ACC112 (cell line): ENCODE data around the gene ZNF513.

Source experiments
- H2AFZ ChIP-seq: fragments of 200-600 bp; sonication (generic); one replicate; pipeline ENCODE4 v1.6.0; 2017; ENCODE audit warnings: antibody characterized with exemption, low read length; ENCODE audit not compliant: unreplicated experiment
- H3K27ac ChIP-seq: fragments of 200-600 bp; sonication (generic); 2 replicates; pipeline ENCODE4 v1.5.1; 2014; ENCODE audit warnings: low read depth, mild to moderate bottlenecking, antibody characterized with exemption, low read length, moderate library complexity
- H3K27me3 ChIP-seq: fragments of 200-600 bp; sonication (generic); 2 replicates; pipeline ENCODE4 v1.6.1; 2014; ENCODE audit warnings: mild to moderate bottlenecking, antibody characterized with exemption, low read length, moderate library complexity, mixed read lengths; ENCODE audit not compliant: insufficient read depth
- H3K36me3 ChIP-seq: fragments of 200-600 bp; sonication (generic); 2 replicates; pipeline ENCODE4 v1.6.1; 2016; ENCODE audit warnings: mild to moderate bottlenecking, antibody characterized with exemption, low read length, moderate library complexity, mixed read lengths; ENCODE audit not compliant: insufficient read depth
- H3K4me1 ChIP-seq: fragments of 200-600 bp; sonication (generic); one replicate; pipeline ENCODE4 v1.6.1; 2016; ENCODE audit warnings: low read length, mixed read lengths; ENCODE audit not compliant: insufficient read depth, unreplicated experiment, control insufficient read depth
- H3K4me3 ChIP-seq: fragments of 200-600 bp; sonication (generic); 2 replicates; pipeline ENCODE4 v1.5.1; 2014; ENCODE audit warnings: mild to moderate bottlenecking, low read depth, low read length
- H3K79me2 ChIP-seq: fragments of 200-600 bp; sonication (generic); one replicate; pipeline ENCODE4 v1.6.0; 2016; ENCODE audit warnings: low read length; ENCODE audit not compliant: control insufficient read depth, unreplicated experiment, insufficient read depth

The ZNF513 gene

DNA sequence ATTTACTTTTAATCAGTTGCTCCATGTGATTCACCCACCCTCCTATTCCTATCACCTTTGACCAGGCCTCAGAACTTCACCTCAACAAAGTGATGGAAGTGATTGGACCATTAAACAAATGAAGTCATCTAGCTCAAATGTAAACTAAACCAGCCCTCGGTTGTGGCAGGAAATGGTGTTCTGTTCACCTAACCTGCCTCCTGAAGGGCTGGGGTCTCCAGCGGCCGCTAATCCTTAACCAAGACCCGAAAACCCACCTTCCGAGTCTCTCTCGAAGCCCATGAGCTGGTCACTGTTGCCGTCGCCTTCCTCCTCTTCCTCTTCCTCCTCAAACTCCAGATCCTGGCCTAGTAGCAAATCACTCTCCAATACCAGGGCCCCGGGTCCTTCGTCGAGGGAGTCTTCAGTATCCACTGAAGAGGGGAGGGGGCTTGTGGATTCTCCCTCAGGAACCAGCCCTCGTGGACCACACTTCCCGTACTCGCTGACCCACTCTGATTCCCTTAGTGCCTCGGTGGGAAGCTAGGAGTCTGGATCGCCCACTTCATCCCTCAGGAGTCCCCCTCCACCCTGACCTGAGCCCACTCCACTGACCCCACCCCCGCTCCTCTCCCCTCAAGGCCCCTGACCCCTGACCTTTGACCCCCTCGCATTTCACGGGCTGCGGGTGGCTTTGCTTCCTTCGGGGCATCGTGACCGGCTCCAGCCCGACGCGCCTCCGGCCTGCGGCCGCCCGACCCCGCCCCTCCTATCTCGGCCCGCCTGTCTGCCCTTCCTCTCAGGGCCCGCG, 503 bp downstream of the ZNF513 start:
- peaks cover 16% of the 10 kb centered on the region for H3K79me2 ChIP-seq
- peak overlapping the region; percentile 80 for H3K4me3 ChIP-seq
- no peaks in the 10 kb centered on the region for H3K27me3 ChIP-seq
- peaks cover 13% of the 10 kb centered on the region; the same call in 1 of the 2 replicates for H3K36me3 ChIP-seq
- H3K27ac ChIP-seq = peak overlapping the region; percentile 82
- H2AFZ ChIP-seq = no peak overlapping the region
- H3K4me1 ChIP-seq = peaks cover 21% of the 10 kb centered on the region

DNA sequence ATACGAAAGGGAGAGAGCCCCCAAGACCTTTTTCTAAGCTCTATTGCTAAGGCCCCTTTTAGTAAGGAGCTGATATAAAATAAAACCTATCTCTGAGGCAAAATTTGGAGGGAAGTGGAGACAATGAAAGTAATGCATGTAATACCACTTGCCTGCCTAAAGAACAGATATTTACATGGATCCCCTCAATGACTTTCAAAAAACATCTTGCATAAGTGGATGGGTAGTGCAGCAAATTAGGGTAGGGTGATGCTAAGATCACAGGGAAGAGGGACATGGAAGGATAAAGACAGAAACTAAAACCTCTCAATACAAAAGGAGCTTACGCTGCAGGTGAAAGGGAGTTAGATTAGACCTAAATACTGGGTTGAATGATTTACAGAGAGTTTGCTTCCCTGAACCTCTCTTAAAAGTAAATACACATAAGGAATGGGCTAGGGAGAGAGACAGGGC, 1.1 kb downstream of the ZNF513 start:
- H3K4me1 ChIP-seq = peaks cover 21% of the 10 kb centered on the region
- no peaks in the 10 kb centered on the region for H3K27me3 ChIP-seq
- peak overlapping the region; percentile 82 for H3K27ac ChIP-seq
- no peak overlapping the region for H2AFZ ChIP-seq
- peak overlapping the region; percentile 80 for H3K4me3 ChIP-seq
- peaks cover 16% of the 10 kb centered on the region for H3K79me2 ChIP-seq
- H3K36me3 ChIP-seq = peaks cover 14% of the 10 kb centered on the region; the same call in 1 of the 2 replicates

DNA sequence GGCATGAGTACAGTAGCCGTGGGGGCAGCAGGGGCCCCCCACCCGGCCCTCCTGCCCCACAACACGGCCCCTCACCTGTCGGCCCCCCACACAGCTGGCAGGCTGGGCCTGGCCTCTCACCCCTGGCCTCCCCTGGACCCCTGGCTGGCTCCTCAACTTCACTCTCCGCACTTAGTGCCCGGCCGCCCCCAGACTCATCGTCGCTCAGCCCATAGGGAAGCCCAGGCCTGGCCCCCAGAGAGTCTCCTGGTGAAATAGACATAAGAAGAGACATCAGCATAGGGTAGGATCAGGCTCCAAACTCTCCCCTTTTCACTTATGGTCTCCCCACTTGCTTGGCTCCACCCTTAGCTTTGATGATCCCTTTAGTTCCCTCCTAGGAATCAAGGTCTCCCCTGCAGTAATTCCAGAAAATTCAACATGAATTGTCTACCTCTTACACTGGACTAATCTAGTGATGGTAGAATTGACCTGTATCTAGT, 1.7 kb downstream of the ZNF513 start:
- Histone ChIP-seq H3K27me3 (no peaks in the 10 kb centered on the region), H3K4me3 (peak overlapping the region; percentile 80), H2AFZ (no peak overlapping the region), H3K36me3 (peaks cover 15% of the 10 kb centered on the region; the same call in 1 of the 2 replicates), H3K27ac (peak overlapping the region; percentile 82), H3K79me2 (peaks cover 16% of the 10 kb centered on the region), H3K4me1 (peaks cover 21% of the 10 kb centered on the region)

DNA sequence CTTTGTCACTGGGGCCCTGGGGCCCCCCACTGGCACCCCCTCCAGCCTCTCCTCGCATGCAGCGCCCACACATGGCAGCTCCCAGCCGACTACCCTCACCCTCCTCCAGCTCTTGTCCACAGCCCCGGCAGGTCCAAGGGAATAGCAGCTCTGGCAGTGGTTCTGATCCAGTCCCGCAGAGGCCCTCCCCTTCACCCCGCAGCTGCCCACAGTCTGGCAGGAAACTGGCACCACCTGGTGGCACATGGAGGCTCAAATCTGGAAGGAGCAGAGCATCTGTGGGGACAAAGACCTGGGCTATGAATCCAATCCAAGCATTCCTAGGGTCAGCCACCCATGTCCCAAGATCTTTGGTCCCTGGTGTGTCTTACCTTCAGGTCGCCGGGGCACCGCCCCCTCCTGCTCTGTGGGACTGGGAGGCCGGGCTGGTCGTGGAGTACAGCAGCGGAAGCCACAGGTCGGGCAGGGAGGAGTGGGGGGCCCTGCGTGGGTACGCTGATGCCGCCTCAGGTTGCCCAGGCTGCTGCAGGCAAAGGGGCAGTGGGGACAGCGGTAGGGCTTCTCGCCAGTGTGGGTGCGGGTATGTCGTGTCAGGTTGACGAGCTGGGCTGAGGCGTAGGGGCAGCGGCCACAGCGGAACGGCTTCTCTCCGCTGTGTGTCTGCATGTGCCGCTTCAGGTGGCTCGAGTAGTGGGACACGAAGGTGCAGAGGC, 2.3 kb downstream of the ZNF513 start:
- no peak overlapping the region for H2AFZ ChIP-seq
- peaks cover 16% of the 10 kb centered on the region for H3K79me2 ChIP-seq
- H3K27ac ChIP-seq = no peak overlapping the region
- H3K4me3 ChIP-seq = no peak overlapping the region
- H3K4me1 ChIP-seq = peaks cover 21% of the 10 kb centered on the region
- peaks cover 18% of the 10 kb centered on the region; the same call in 1 of the 2 replicates for H3K36me3 ChIP-seq
- H3K27me3 ChIP-seq = no peaks in the 10 kb centered on the region

DNA sequence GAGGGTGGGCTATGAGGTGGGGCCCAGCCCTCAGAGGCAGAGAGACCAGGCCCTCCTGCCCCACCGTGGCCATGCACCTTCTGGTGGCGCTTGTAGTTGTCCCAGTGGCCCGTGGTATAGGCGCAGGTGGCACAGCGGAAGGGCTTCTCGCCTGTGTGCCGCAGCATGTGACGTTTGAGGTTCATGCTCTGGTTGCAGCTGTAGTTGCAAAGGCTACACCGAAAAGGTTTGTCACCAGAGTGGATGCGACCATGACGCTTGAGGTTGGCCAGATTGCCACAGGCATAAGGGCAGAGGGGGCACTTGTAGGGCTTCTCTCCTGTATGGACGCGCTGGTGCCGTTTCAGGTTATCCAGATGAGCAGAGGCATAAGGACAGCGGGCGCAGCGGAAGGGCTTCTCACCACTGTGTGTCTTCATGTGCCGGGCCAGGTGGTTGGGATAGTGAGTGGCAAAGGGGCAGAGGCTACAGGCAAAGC, 2.9 kb downstream of the ZNF513 start:
- H3K4me3 ChIP-seq = no peak overlapping the region
- H3K27ac ChIP-seq = no peak overlapping the region
- no peak overlapping the region for H2AFZ ChIP-seq
- H3K4me1 ChIP-seq = peaks cover 25% of the 10 kb centered on the region
- peaks cover 21% of the 10 kb centered on the region for H3K79me2 ChIP-seq
- peaks cover 21% of the 10 kb centered on the region for H3K36me3 ChIP-seq
- H3K27me3 ChIP-seq = no peaks in the 10 kb centered on the region

DNA sequence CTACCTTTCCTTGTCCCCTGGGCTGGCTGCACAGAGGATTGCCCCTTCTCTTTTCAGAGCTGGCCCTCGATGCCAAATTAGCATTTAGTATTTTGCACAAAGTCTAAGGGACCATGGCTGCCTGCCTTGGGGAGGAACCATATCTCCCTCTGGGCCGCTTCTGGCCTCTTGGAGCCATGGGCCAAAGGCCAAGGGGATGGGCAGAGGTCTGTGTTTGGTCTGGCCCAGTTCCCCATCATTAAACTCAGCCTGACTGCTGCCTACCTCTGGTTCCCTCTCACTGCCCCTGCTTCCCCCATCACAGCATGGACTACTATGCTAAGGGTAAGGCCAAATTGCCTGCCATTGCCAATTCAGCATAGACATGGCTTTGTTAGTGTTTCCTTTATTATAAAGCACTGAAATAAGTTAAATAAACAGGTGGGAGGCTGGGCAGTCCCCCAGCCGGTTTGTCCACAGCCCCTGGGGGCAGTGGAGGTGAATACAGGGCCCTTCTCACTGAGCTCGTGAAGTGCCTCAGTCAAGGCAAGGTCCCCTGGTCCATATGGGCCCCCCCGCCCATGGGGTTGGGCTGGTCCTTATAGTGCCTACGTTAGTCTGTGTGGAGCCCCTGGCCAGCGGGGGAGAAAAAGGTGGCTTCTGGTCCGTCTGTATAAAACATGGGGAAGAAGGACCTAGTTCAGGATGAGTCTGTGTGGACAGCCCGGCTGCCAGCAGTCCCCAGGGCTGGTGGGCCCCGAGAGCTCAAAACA, 3.5 kb downstream of the ZNF513 start:
- Histone ChIP-seq H3K27me3 (no peaks in the 10 kb centered on the region), H3K4me3 (no peak overlapping the region), H3K79me2 (peaks cover 27% of the 10 kb centered on the region), H3K4me1 (peaks cover 32% of the 10 kb centered on the region), H3K27ac (no peak overlapping the region), H3K36me3 (peaks cover 18% of the 10 kb centered on the region), H2AFZ (no peak overlapping the region)

DNA sequence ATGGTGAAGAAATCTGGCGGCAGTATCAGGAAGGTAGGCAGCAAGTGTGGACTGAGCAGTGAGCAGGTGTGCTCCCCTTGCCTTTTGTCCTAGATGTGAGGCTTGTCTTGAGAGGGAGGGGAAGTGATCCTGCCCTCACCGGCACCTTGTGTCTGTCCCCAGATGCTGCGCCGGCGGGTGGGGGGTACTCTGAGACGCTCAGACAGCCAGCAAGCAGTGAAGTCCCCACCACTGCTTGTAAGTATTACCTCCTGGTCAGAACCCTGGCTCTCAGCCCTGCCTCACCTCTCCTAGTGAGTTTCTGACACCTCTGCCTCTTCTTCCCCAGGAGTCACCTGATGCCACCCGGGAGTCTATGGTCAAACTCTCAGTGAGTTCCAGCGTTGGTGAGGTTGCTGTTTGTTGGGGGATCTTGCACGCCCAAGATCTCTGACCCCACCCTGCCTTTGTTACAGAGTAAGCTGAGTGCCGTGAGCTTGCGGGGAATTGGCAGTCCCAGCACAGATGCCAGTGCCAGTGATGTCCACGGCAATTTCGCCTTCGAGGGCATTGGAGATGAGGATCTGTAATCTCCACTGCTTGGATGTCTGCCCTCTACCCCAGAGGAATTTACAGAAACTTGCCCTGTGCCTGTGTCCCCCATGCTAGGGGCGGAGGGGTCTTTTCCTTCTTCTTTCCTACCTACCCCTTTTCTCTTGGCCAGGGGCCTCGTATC, 4.2 kb downstream of the ZNF513 start:
- Histone ChIP-seq H3K36me3 (peaks cover 17% of the 10 kb centered on the region), H3K27ac (no peak overlapping the region), H3K4me3 (no peak overlapping the region), H3K79me2 (peaks cover 35% of the 10 kb centered on the region), H2AFZ (no peak overlapping the region), H3K4me1 (peaks cover 33% of the 10 kb centered on the region), H3K27me3 (no peaks in the 10 kb centered on the region)

DNA sequence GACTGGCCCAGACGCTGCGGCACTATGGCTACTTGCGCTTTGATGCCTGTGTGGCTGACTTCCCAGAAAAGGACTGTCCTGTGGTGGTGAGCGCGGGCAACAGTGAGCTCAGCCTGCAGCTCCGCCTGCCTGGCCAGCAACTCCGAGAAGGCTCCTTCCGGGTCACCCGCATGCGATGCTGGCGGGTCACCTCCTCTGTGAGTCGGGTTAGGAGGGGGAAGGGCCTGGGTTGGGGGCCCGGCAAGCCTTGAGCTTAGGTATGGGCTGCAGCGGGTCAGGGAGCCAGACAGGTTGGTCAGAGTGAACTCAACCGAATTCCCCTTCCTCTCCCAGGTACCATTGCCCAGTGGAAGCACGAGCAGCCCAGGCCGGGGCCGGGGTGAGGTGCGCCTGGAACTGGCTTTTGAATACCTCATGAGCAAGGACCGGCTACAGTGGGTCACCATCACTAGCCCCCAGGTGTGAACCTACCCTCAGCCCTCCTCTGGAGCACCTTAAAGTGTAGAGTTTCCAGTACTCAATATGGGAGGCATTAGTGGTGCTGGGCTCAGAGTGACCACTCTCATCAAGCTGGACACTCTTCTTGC, 4.9 kb downstream of the ZNF513 start:
- Histone ChIP-seq H2AFZ (no peak overlapping the region), H3K4me1 (peaks cover 28% of the 10 kb centered on the region), H3K36me3 (peaks cover 14% of the 10 kb centered on the region), H3K27ac (no peak overlapping the region), H3K4me3 (no peak overlapping the region), H3K27me3 (no peaks in the 10 kb centered on the region), H3K79me2 (peaks cover 42% of the 10 kb centered on the region)

DNA sequence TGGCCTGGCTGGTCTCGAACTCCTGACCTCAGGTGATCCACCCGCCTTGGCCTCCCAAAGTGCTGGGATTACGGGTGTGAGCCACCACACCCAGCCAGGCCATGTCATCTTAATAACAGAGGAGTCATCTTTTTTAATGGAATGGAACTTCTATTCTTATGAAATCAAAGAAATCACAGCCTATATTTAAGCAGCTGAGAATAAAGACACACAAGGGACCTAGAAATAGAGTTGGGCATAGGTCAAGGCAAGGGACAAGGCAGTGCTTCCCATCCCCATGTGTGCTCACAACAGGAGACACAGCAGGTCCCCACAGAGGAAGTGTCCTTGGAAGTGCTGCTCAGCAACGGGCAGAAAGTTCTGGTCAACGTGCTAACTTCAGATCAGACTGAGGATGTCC, 7.0 kb downstream of the ZNF513 start:
- Histone ChIP-seq H3K4me3 (no peak overlapping the region), H3K36me3 (peaks cover 15% of the 10 kb centered on the region), H3K4me1 (peaks cover 25% of the 10 kb centered on the region), H3K79me2 (peaks cover 39% of the 10 kb centered on the region), H3K27ac (no peak overlapping the region), H2AFZ (no peak overlapping the region), H3K27me3 (no peaks in the 10 kb centered on the region)
